ENCODE results near the gene SCAMP2. TPM values are rescaled to one million over a fixed set of nuclear protein-coding genes. Genes with fewer than 3 reads are reported as not detected.

Gene SCAMP2
- total RNA-seq, 1 experiment from 2014 or later = 30.1 TPM

DNA sequence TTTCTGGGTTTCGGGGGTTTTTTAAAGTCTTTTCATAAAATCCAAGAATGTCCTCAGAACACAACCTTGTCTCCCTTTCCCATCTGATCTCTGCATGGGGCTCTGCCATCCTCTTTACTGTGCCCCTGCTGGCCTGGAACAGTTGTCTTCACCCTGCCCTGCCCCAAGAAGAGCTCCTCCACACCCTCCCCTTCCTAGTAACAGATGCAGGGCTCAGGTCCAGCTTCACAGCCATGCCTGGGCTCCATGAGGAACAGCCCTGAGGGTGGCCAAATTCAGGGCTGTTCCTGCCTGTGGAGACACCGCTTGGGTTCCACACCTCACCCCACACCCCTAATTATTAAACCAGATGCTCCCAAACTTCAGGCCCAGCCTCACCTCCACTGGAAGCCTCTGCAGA lies 17.3 kb downstream of the SCAMP2 start:
- no peaks in the 10 kb centered on the region for H4K20me1 ChIP-seq (ENCODE audit: low read length)
- TF ChIP-seq EZH2phosphoT487 (IDR thresholded peaks at IDR 0.05; ENCODE audit: borderline replicate concordance, low read length) (no peak), EZH2 (IDR thresholded peaks at IDR 0.05; ENCODE audit: low read length, unreplicated experiment) (no peak)
- TF ChIP-seq, protein P1, sequence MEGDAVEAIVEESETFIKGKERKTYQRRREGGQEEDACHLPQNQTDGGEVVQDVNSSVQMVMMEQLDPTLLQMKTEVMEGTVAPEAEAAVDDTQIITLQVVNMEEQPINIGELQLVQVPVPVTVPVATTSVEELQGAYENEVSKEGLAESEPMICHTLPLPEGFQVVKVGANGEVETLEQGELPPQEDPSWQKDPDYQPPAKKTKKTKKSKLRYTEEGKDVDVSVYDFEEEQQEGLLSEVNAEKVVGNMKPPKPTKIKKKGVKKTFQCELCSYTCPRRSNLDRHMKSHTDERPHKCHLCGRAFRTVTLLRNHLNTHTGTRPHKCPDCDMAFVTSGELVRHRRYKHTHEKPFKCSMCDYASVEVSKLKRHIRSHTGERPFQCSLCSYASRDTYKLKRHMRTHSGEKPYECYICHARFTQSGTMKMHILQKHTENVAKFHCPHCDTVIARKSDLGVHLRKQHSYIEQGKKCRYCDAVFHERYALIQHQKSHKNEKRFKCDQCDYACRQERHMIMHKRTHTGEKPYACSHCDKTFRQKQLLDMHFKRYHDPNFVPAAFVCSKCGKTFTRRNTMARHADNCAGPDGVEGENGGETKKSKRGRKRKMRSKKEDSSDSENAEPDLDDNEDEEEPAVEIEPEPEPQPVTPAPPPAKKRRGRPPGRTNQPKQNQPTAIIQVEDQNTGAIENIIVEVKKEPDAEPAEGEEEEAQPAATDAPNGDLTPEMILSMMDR (conservative IDR thresholded peaks at IDR 0.05; ENCODE audit: low read depth, low read length) = no peak
- no peaks in the 10 kb centered on the region for H3F3A ChIP-seq (ENCODE audit: low read length, unreplicated experiment)
- peaks cover 4% of the 10 kb centered on the region; the same call in 1 of the 2 replicates for H3K36me3 ChIP-seq (ENCODE audit: low read depth, low read length)
- CTCF ChIA-PET = no interaction called here
- peaks cover 17% of the 10 kb centered on the region for H3K79me2 ChIP-seq (ENCODE audit: low read length)
- DNase-seq = no peak
- H2AFZ ChIP-seq (ENCODE audit: low read length) = no peak overlapping the region
- H3K9me2 ChIP-seq (replicated peaks; ENCODE audit: low read length) = no peaks in the 10 kb centered on the region
- H3K9ac ChIP-seq (ENCODE audit: low read length) = no peak overlapping the region
- peaks cover 11% of the 10 kb centered on the region for H3K4me1 ChIP-seq (ENCODE audit: insufficient read depth, low read length)
- H3K27me3 ChIP-seq (ENCODE audit: low read length) = no peaks in the 10 kb centered on the region
- POLR2A ChIA-PET (ENCODE audit: unreplicated experiment) = no interaction called here
- no peak overlapping the region for H3K4me2 ChIP-seq (ENCODE audit: low read length)
- intact Hi-C loops (cut with micrococcal nuclease) = no loop called here
- no peak for ATAC-seq
- no peak overlapping the region for H3K4me3 ChIP-seq (ENCODE audit: low read length)
- H3K9me3 ChIP-seq (ENCODE audit: low read length) = no peaks in the 10 kb centered on the region
- no peak overlapping the region for H3K27ac ChIP-seq (ENCODE audit: low read length)
- no TSS peak for BruUV-seq (replicated peaks)

DNA sequence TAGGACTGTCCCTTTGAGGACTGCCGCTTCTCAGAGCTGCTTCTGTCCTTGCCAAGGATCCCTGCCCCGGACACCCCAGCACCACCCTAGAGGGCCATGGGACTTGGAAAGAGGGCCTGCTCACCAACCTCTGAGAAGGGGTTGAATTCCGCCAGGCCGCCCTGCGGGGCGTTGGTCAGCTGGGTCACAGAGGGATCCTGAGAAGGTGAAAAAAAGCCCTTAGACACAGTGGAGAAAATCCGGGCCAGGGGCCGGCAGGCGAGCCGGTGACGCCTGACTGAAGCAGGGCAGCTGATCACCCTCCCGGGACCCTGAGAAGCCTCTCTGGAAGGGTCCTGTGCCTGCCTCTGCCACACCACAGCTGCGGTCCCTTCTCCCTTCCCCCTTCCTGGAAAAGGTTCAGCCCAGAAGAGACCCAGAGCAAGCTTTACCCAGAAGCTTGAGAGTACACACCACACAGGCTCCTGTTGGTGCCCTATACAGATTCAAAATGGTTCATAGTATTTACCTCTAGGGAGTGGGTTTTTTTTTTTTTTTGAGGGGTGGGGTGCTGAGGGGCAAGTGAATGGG lies 18.6 kb downstream of the SCAMP2 start:
- Histone ChIP-seq H3K79me2 (ENCODE audit: low read length) (peaks cover 10% of the 10 kb centered on the region), H4K20me1 (ENCODE audit: low read length) (no peaks in the 10 kb centered on the region), H3K9ac (ENCODE audit: low read length) (no peak overlapping the region), H3F3A (ENCODE audit: low read length, unreplicated experiment) (no peaks in the 10 kb centered on the region), H3K9me3 (ENCODE audit: low read length) (no peaks in the 10 kb centered on the region), H3K4me1 (ENCODE audit: insufficient read depth, low read length) (peaks cover 11% of the 10 kb centered on the region), H3K4me2 (ENCODE audit: low read length) (no peak overlapping the region), H3K9me2 (replicated peaks; ENCODE audit: low read length) (no peaks in the 10 kb centered on the region), H3K27ac (ENCODE audit: low read length) (no peak overlapping the region), H3K27me3 (ENCODE audit: low read length) (no peaks in the 10 kb centered on the region), H3K36me3 (ENCODE audit: low read depth, low read length) (peaks cover 4% of the 10 kb centered on the region; the same call in 1 of the 2 replicates), H2AFZ (ENCODE audit: low read length) (no peak overlapping the region), H3K4me3 (ENCODE audit: low read length) (no peak overlapping the region)
- ChIA-PET POLR2A (ENCODE audit: unreplicated experiment) (no interaction called here), CTCF (no interaction called here)
- no TSS peak for BruUV-seq (replicated peaks)
- ATAC-seq (no peak), DNase-seq (no peak)
- intact Hi-C loops (cut with micrococcal nuclease) = no loop called here
- no peak for TF ChIP-seq EZH2 (IDR thresholded peaks at IDR 0.05; ENCODE audit: low read length, unreplicated experiment)
- no peak for TF ChIP-seq EZH2phosphoT487 (IDR thresholded peaks at IDR 0.05; ENCODE audit: borderline replicate concordance, low read length)
- TF ChIP-seq, protein P1 (conservative IDR thresholded peaks at IDR 0.05; ENCODE audit: low read depth, low read length) = no peak

DNA sequence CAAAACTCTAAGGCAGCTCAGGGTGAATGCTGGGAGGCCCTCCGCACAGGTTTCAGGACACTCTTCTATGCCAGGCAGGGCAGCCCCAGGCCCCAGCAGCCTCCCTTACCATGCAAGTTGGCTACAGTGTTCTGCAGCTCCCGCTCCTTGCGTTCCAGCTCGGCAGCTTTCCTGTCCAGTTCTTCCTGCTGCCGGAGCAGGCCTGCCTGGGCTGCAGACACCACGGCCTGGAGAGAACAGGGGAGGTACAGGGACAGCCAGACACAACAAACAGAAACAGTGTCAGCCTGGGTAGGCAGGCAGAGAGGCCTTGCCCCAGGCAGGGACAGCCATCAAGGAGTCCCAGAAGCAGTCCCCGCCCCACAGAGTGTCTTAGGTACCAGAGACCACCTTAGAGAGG lies 21.2 kb downstream of the SCAMP2 start:
- Histone ChIP-seq H2AFZ (ENCODE audit: low read length) (no peak overlapping the region), H3K4me3 (ENCODE audit: low read length) (no peak overlapping the region), H3K27ac (ENCODE audit: low read length) (no peak overlapping the region), H3K36me3 (ENCODE audit: low read depth, low read length) (peaks cover 4% of the 10 kb centered on the region; the same call in 1 of the 2 replicates), H3K9me2 (replicated peaks; ENCODE audit: low read length) (no peaks in the 10 kb centered on the region), H3K27me3 (ENCODE audit: low read length) (no peaks in the 10 kb centered on the region), H3K79me2 (ENCODE audit: low read length) (no peaks in the 10 kb centered on the region), H3K9me3 (ENCODE audit: low read length) (no peaks in the 10 kb centered on the region), H4K20me1 (ENCODE audit: low read length) (no peaks in the 10 kb centered on the region), H3F3A (ENCODE audit: low read length, unreplicated experiment) (no peaks in the 10 kb centered on the region), H3K4me1 (ENCODE audit: insufficient read depth, low read length) (0 out of 2 replicates have a peak, but pooled peaks cover under 1% of the 10 kb centered on the region), H3K9ac (ENCODE audit: low read length) (no peak overlapping the region), H3K4me2 (ENCODE audit: low read length) (no peak overlapping the region)
- intact Hi-C loops (cut with micrococcal nuclease) = no loop called here
- DNase-seq (no peak), ATAC-seq (no peak)
- ChIA-PET POLR2A (ENCODE audit: unreplicated experiment) (no interaction called here), CTCF (no interaction called here)
- no TSS peak for BruUV-seq (replicated peaks)
- TF ChIP-seq EZH2 (IDR thresholded peaks at IDR 0.05; ENCODE audit: low read length, unreplicated experiment) (no peak), EZH2phosphoT487 (IDR thresholded peaks at IDR 0.05; ENCODE audit: borderline replicate concordance, low read length) (no peak)
- TF ChIP-seq, protein P1 (conservative IDR thresholded peaks at IDR 0.05; ENCODE audit: low read depth, low read length) = no peak
